Left ventricle myocardium inferior (tissue), 1 donor: ENCODE measurements around the gene TTC16. TPM values are rescaled to one million over a fixed set of nuclear protein-coding genes. Genes with fewer than 3 reads are reported as not detected.

Experiments used
- DNase-seq: peaks from one replicate; pipeline ENCODE4 v3.0.0-alpha.2; 2020
- H3K27ac ChIP-seq: fragments of 200-600 bp; replicated peaks from 2 replicates; pipeline ENCODE4 v1.8.0; 2021
- H3K27me3 ChIP-seq: fragments of 200-600 bp; 2 replicates; pipeline ENCODE4 v1.8.0; 2021; ENCODE audit warnings: low read depth
- H3K36me3 ChIP-seq: fragments of 200-600 bp; 2 replicates; pipeline ENCODE4 v1.8.0; 2021
- H3K4me1 ChIP-seq: fragments of 200-600 bp; 2 replicates; pipeline ENCODE4 v1.8.0; 2021
- H3K4me3 ChIP-seq: fragments of 200-600 bp; 2 replicates; pipeline ENCODE4 v1.8.0; 2021; ENCODE audit warnings: mild to moderate bottlenecking, moderate library complexity
- H3K9me3 ChIP-seq: fragments of 200-600 bp; replicated peaks from 2 replicates; pipeline ENCODE4 v1.8.0; 2021
- CTCF ChIP-seq: fragments of 200-600 bp; IDR thresholded peaks from 2 replicates; pipeline ENCODE4 v1.8.0; 2021; ENCODE audit warnings: antibody characterized with exemption, mild to moderate bottlenecking, borderline replicate concordance
- intact Hi-C: fragments of 100-400 bp; cut with micrococcal nuclease; formaldehyde crosslinking; loops from one replicate; pipeline ENCODE4 v1.11.0; 2022
- long read RNA-seq: library from polyadenylated mRNA; unstranded; transcript quantifications from one replicate; pipeline ENCODE4 v2.0.0, GENCODE V29; 2021
- total RNA-seq: library from RNA; stranded (reverse); fragmentation: NEBNext Ultra II Directional; extraction: Animal tissue kit (Norgen Biotek cat#: 25700); gene quantifications from one replicate; pipeline ENCODE4 v1.2.1, GENCODE V29; 2021
- donor health status: DM: no; HTN: yes; CAD: no; lungs with severe emphysema.

TTC16 gene
- total RNA-seq: 0.25 TPM
- long read RNA-seq, partial matches to known transcripts: 0 of 2 reads
- long read RNA-seq, other reads (novel, unspliced or antisense): 2 of 2 reads

- Histone ChIP-seq H3K4me1 (peaks cover 37% of the 10 kb centered on the region), H3K9me3 (no peaks in the 10 kb centered on the region), H3K27ac (peak within 1 kb of the TSS; percentile 89), H3K27me3 (no peaks in the 10 kb centered on the region), H3K36me3 (no peaks in the 10 kb centered on the region), H3K4me3 (peak within 1 kb of the TSS; percentile 94)
- no peak for TF ChIP-seq CTCF
- intact Hi-C loops: no loop called here
- peak; percentile 98 for DNase-seq
Observed at GRCh38 chr9:127715470-127716337, at the start of gene TTC16, which contains the start of gene PTRH1. TSS of gene TTC16 (plus strand) at chr9:127716079. CDS start at chr9:127716146, 67 bp downstream. TSS of gene PTRH1 (minus strand) at chr9:127715663. CDS start at chr9:127715639, 24 bp downstream.

GRCh38 chr9:127667127-127667844 is 48.6 kb upstream of the TTC16 start:
- H3K27me3 ChIP-seq: no peaks in the 10 kb centered on the region
- H3K4me1 ChIP-seq: peaks cover 4% of the 10 kb centered on the region
- H3K27ac ChIP-seq: no peak overlapping the region
- intact Hi-C loops: no loop called here
- no peak overlapping the region for H3K4me3 ChIP-seq
- H3K9me3 ChIP-seq: no peaks in the 10 kb centered on the region
- no peak for DNase-seq
- no peak for TF ChIP-seq CTCF
- H3K36me3 ChIP-seq: peaks cover 96% of the 10 kb centered on the region

GRCh38 chr9:127667906-127668305 is 48.0 kb upstream of the TTC16 start:
- H3K36me3 ChIP-seq: peaks cover 96% of the 10 kb centered on the region
- peaks cover 4% of the 10 kb centered on the region for H3K4me1 ChIP-seq
- no peak for TF ChIP-seq CTCF
- DNase-seq: no peak
- no peak overlapping the region for H3K4me3 ChIP-seq
- no peaks in the 10 kb centered on the region for H3K27me3 ChIP-seq
- no peak overlapping the region for H3K27ac ChIP-seq
- intact Hi-C loops: no loop called here
- no peaks in the 10 kb centered on the region for H3K9me3 ChIP-seq

- Histone ChIP-seq H3K27me3 (no peaks in the 10 kb centered on the region), H3K4me1 (no peaks in the 10 kb centered on the region), H3K27ac (no peak overlapping the region), H3K9me3 (no peaks in the 10 kb centered on the region), H3K4me3 (no peak overlapping the region), H3K36me3 (peaks cover 95% of the 10 kb centered on the region)
- DNase-seq: no peak
- TF ChIP-seq CTCF: no peak
- intact Hi-C loops: no loop called here
Observed at GRCh38 chr9:127673234-127673633, 42.6 kb upstream of the TTC16 start.

- H3K27ac ChIP-seq: no peak overlapping the region
- no peaks in the 10 kb centered on the region for H3K9me3 ChIP-seq
- peaks cover 96% of the 10 kb centered on the region for H3K36me3 ChIP-seq
- no peak for DNase-seq
- no peaks in the 10 kb centered on the region for H3K4me1 ChIP-seq
- H3K4me3 ChIP-seq: no peak overlapping the region
- intact Hi-C loops: no loop called here
- no peak for TF ChIP-seq CTCF
- H3K27me3 ChIP-seq: no peaks in the 10 kb centered on the region
Observed at GRCh38 chr9:127676638-127677037, 39.2 kb upstream of the TTC16 start.
